Measurements from ENCODE around the gene TRPM3. TPM values are rescaled to one million over a fixed set of nuclear protein-coding genes. Genes with fewer than 3 reads are reported as not detected.
A peak's percentile ranks its signal among the peaks of the same experiment; 100 is the strongest.

TRPM3 gene
- total and polyA plus RNA-seq, 9 of the 15 experiments (the other 6 are each of a cell fraction or from before 2014, with no cell fraction given), result 0.04 TPM; not detected in 8

GRCh38 chr9:70504834-70505233 lies 616.6 kb downstream of the TRPM3 start:
- Histone ChIP-seq H2AFZ (ENCODE audit: low read depth, low read length) (peak overlapping the region; percentile 5; the same call in 1 of the 2 replicates), H3K79me2 (ENCODE audit: control insufficient read depth, insufficient read depth, low read length) (no peaks in the 10 kb centered on the region), H3K27ac (ENCODE audit: extremely low read depth, low read depth, low read length) (no peak overlapping the region), H3K9me1 (ENCODE audit: control insufficient read depth, insufficient read depth, low read length) (no peaks in the 10 kb centered on the region), H3K4me1 (replicated peaks in 1 of 2; ENCODE audit: control insufficient read depth in 2 of 2, insufficient read depth in 2 of 2, low read length in 2 of 2) (peaks cover 0 to 8% of the 10 kb centered on the region in 2 experiments; a peak in 3 of 5 replicates), H3K4me2 (ENCODE audit: insufficient read depth, low read length) (no peak overlapping the region), H3K9ac (ENCODE audit: insufficient read depth in 1 of 2, low read depth in 2 of 2, low read length in 2 of 2) (no peak overlapping the region), H3K9me3 (replicated peaks; ENCODE audit: control insufficient read depth, insufficient read depth, low read depth, low read length) (no peaks in the 10 kb centered on the region), H3K27me3 (ENCODE audit: control insufficient read depth in 2 of 2, insufficient read depth in 2 of 2, low read length in 2 of 2) (no peaks in the 10 kb centered on the region), H3K36me3 (ENCODE audit: control insufficient read depth, insufficient read depth, low read length) (no peaks in the 10 kb centered on the region), H3K4me3 (no peak overlapping the region), H4K20me1 (replicated peaks; ENCODE audit: control insufficient read depth, insufficient read depth, low read length) (no peaks in the 10 kb centered on the region)
- in situ Hi-C loops (cut with MboI), result no loop called here
- DNase-seq (ENCODE audit: extremely low read depth in 1 of 4, low spot score in 3 of 4), result no peak
- POLR2A ChIA-PET, result interaction anchor here (0.7 to 1.4 kb wide), 2 partner anchors 20 to 31 kb away, joined by 3 to 4 read pairs; no protein-coding TSS in a partner anchor
- ATAC-seq, result no peak
- intact Hi-C loops (cut with micrococcal nuclease), result no loop called here
- BruUV-seq (replicated peaks), result no TSS peak
- WGBS (ENCODE audit: insufficient coverage, low coverage, missing lambda C conversion rate), result 3% methylated on average over 4 of the region's 4 CpGs
- CTCF ChIA-PET (ENCODE audit: low intra/inter-chr PET ratio), result no interaction called here
- no peak for FAIRE-seq
- no peak for TF ChIP-seq ZNF696 (CRISPR knock-in tag; conservative IDR thresholded peaks at IDR 0.05)
- no peak for TF ChIP-seq IRF1 (CRISPR knock-in tag; IDR thresholded peaks at IDR 0.05; ENCODE audit: borderline replicate concordance)
- no peak for TF ChIP-seq MBD2 (IDR thresholded peaks at IDR 0.05; ENCODE audit: borderline replicate concordance, low read depth)
- TF ChIP-seq BRF2 (IDR thresholded peaks at IDR 0.05; ENCODE audit: borderline replicate concordance, insufficient read depth, insufficient read length), result no peak
- TF ChIP-seq ID3 (CRISPR knock-in tag; IDR thresholded peaks at IDR 0.05), result no peak
- TF ChIP-seq ID3 (tag; IDR thresholded peaks at IDR 0.05), result no peak
- TF ChIP-seq MYNN (IDR thresholded peaks at IDR 0.05), result no peak
- TF ChIP-seq MYNN (CRISPR knock-in tag; IDR thresholded peaks at IDR 0.05), result no peak
- TF ChIP-seq WHSC1 (IDR thresholded peaks at IDR 0.05; ENCODE audit: low read length), result no peak
- no peak for TF ChIP-seq KDM1A (IDR thresholded peaks at IDR 0.05)

Measured in K562 (cell line).